HCT116 (cell line): ENCODE measurements around the gene BTBD9. TPM values are rescaled to one million over a fixed set of nuclear protein-coding genes. Genes with fewer than 3 reads are reported as not detected.

Source experiments
- ATAC-seq: fragments of 200-7000 bp; cut with Tn5 transposase; 2 replicates; pipeline ENCODE4 v1.9.1; 2020; ENCODE audit warnings: mild to moderate bottlenecking, moderate library complexity
- BruUV-seq: library from RNA; stranded (reverse); fragments of 400-500 nt; replicated peaks from 2 replicates; lab custom pipeline; 2021; lab: Mats Ljungman, UMichigan
- CTCF ChIA-PET: fragments of 300-600 bp; sonication (Branson Sonifier 250); formaldehyde crosslinking; loops from one replicate; lab custom pipeline; 2021; ENCODE audit warnings: antibody characterized with exemption; lab: Charles Lee
- POLR2A ChIA-PET: fragments of 300-600, 350-600 bp; sonication (Branson Sonifier 250); formaldehyde crosslinking; loops from one replicate; lab custom pipeline; 2021; ENCODE audit warnings: antibody characterized with exemption; lab: Charles Lee
- RAD21 ChIA-PET, 2 experiments: fragments of 300-600 bp; sonication (Branson Sonifier 250); formaldehyde crosslinking; loops; one replicate each; lab custom pipeline; 2023; ENCODE audit warnings: low total read pairs in 2 of 2; ENCODE audit not compliant: uncharacterized antibody in 2 of 2, unreplicated experiment in 2 of 2, low non-redundant PET in 1 of 2; lab: Charles Lee
- DNase-seq: peaks from one replicate; pipeline ENCODE4 v3.0.0-alpha.2; 2010; ENCODE audit warnings: low read depth, low spot score
- H2AFZ ChIP-seq: fragments of 200-600 bp; shearing (Covaris generic), sonication (generic); 2 replicates; pipeline ENCODE4 v1.6.1; 2017; ENCODE audit warnings: low read depth, mixed run types, mixed read lengths, antibody characterized with exemption, low read length; ENCODE audit not compliant: poor library complexity, severe bottlenecking
- H3K27ac ChIP-seq: 2 replicates; pipeline ENCODE4 v1.5.1; 2012; ENCODE audit warnings: low read depth, low read length
- H3K27me3 ChIP-seq: fragments of 200-600 bp; sonication (generic); 2 replicates; pipeline ENCODE4 v1.6.1; 2016; ENCODE audit warnings: mixed run types, low read length, mixed read lengths; ENCODE audit not compliant: insufficient read depth
- H3K36me3 ChIP-seq, 2 experiments: fragments of 200-500 bp in 1 of 2; fragments of 200-600 bp in 1 of 2; sonication (Bioruptor generic) in 1 of 2; sonication (generic) in 1 of 2; 2 replicates each; pipeline versions ENCODE4 v1.5.1 to v1.6.1; 2014 to 2016; ENCODE audit warnings: low read length in 2 of 2, inconsistent platforms in 1 of 2, mixed read lengths in 1 of 2, mixed run types in 1 of 2; ENCODE audit not compliant: insufficient read depth in 2 of 2, control insufficient read depth in 1 of 2
- H3K4me1 ChIP-seq, 2 experiments: fragments of 200-600 bp in 1 of 2; sonication (generic) in 1 of 2; 2 replicates each; pipeline versions ENCODE4 v1.5.1 to v1.6.1; 2012 to 2017; ENCODE audit warnings: low read length in 2 of 2, inconsistent platforms in 1 of 2, mild to moderate bottlenecking in 1 of 2, mixed read lengths in 1 of 2, mixed run types in 1 of 2, moderate library complexity in 1 of 2; ENCODE audit not compliant: insufficient read depth in 2 of 2, control insufficient read depth in 1 of 2
- H3K4me2 ChIP-seq: fragments of 200-600 bp; sonication (generic); 2 replicates; pipeline ENCODE4 v1.6.1; 2017; ENCODE audit warnings: mixed run types, low read length, mixed read lengths
- H3K4me3 ChIP-seq, 2 experiments: fragments of 200-600 bp in 1 of 2; sonication (generic) in 1 of 2; replicated peaks in 1 of 2; 2 replicates each; pipeline ENCODE4 v1.5.1; 2011 to 2016; ENCODE audit warnings: low read length in 2 of 2, control low read depth in 1 of 2, low read depth in 1 of 2, mild to moderate bottlenecking in 1 of 2, mixed read lengths in 1 of 2, mixed run types in 1 of 2
- H3K79me2 ChIP-seq: fragments of 200-600 bp; sonication (generic); 2 replicates; pipeline ENCODE4 v1.6.1; 2017; ENCODE audit warnings: mild to moderate bottlenecking, mixed run types, low read length, moderate library complexity, mixed read lengths; ENCODE audit not compliant: insufficient read depth
- H3K9ac ChIP-seq: fragments of 200-600 bp; sonication (generic); 2 replicates; pipeline ENCODE4 v1.6.1; 2016; ENCODE audit warnings: low read length, mixed read lengths
- H3K9me2 ChIP-seq: fragments of 200-600 bp; sonication (generic), shearing (Covaris generic); 2 replicates; pipeline ENCODE4 v1.6.1; 2017; ENCODE audit warnings: mixed run types, mild to moderate bottlenecking, moderate library complexity; ENCODE audit not compliant: insufficient read depth
- H3K9me3 ChIP-seq, 2 experiments: fragments of 200-500 bp in 1 of 2; fragments of 200-600 bp in 1 of 2; sonication (Bioruptor generic) in 1 of 2; sonication (generic) in 1 of 2; 2 replicates each; pipeline ENCODE4 v1.6.1; 2014 to 2017; ENCODE audit warnings: low read length in 2 of 2, mixed read lengths in 2 of 2, inconsistent platforms in 1 of 2, low read depth in 1 of 2, mild to moderate bottlenecking in 1 of 2, mixed run types in 1 of 2, moderate library complexity in 1 of 2; ENCODE audit not compliant: control insufficient read depth in 1 of 2, insufficient read depth in 1 of 2
- H4K20me1 ChIP-seq: fragments of 200-600 bp; sonication (generic), shearing (Covaris generic); 2 replicates; pipeline ENCODE4 v1.6.1; 2017; ENCODE audit warnings: mixed run types, mild to moderate bottlenecking, moderate library complexity; ENCODE audit not compliant: insufficient read depth
- ATF3 ChIP-seq: IDR thresholded peaks from 2 replicates; pipeline ENCODE4 v1.6.1; 2012
- CBX3 ChIP-seq: IDR thresholded peaks from 2 replicates; pipeline ENCODE4 v1.6.1; 2012; ENCODE audit warnings: low read depth
- CTCF ChIP-seq, 3 experiments: fragments of 200-600 bp in 1 of 3; sonication (generic) in 1 of 3; IDR thresholded peaks in 2 of 3; conservative IDR thresholded peaks in 1 of 3; 2 replicates each; pipeline ENCODE4 v1.5.1; 2012 to 2017; ENCODE audit warnings: low read depth in 2 of 3, low read length in 2 of 3, antibody characterized with exemption in 1 of 3, borderline replicate concordance in 1 of 3, control low read depth in 1 of 3, mild to moderate bottlenecking in 1 of 3, mixed read lengths in 1 of 3, mixed run types in 1 of 3, moderate library complexity in 1 of 3; ENCODE audit not compliant: insufficient read depth in 1 of 3
- EGR1 ChIP-seq: IDR thresholded peaks from 2 replicates; pipeline ENCODE4 v1.6.1; 2012; ENCODE audit warnings: low read depth
- EZH2 ChIP-seq: fragments of 200-600 bp; sonication (generic); IDR thresholded peaks from 2 replicates; pipeline ENCODE4 v1.6.1; 2017; ENCODE audit warnings: antibody characterized with exemption, mixed run types
- FOSL1 ChIP-seq: IDR thresholded peaks from 2 replicates; pipeline ENCODE4 v1.6.1; 2012; ENCODE audit warnings: low read depth
- POLR2A ChIP-seq: IDR thresholded peaks from 2 replicates; pipeline ENCODE4 v1.7.0; 2011; ENCODE audit warnings: borderline replicate concordance; ENCODE audit not compliant: insufficient read depth, insufficient read length; ENCODE audit errors: extremely low read depth
- RAD21 ChIP-seq: IDR thresholded peaks from 2 replicates; pipeline ENCODE4 v1.6.1; 2012; ENCODE audit warnings: low read depth, mild to moderate bottlenecking
- SP1 ChIP-seq: IDR thresholded peaks from 2 replicates; pipeline ENCODE4 v1.6.1; 2012; ENCODE audit warnings: low read depth
- SRF ChIP-seq: IDR thresholded peaks from 2 replicates; pipeline ENCODE4 v1.6.1; 2012; ENCODE audit warnings: low read depth
- TCF7L2 ChIP-seq: IDR thresholded peaks from 2 replicates; pipeline ENCODE4 v1.7.0; 2011; ENCODE audit warnings: borderline replicate concordance, inconsistent platforms; ENCODE audit not compliant: insufficient read depth, insufficient read length; ENCODE audit errors: extremely low read depth
- ZFX ChIP-seq: fragments of 450-650 bp; IDR thresholded peaks from 2 replicates; pipeline ENCODE4 v1.6.1; 2017
- ZNF274 ChIP-seq: fragments of 200-500 bp; sonication (Bioruptor generic); IDR thresholded peaks from 2 replicates; pipeline ENCODE4 v1.6.1; 2014; ENCODE audit warnings: mild to moderate bottlenecking, low read depth, low read length, inconsistent platforms
- intact Hi-C: fragments of 100-400 bp; cut with micrococcal nuclease; formaldehyde crosslinking; loops from 2 replicates; pipeline ENCODE4 v1.10.0; 2022
- total RNA-seq: library from RNA; stranded (reverse); gene quantifications from one replicate; pipeline ENCODE4 v1.2.1, GENCODE V29; 2021; ENCODE audit not compliant: unreplicated experiment
- TF ChIP-seq, protein P1 (sequence below): IDR thresholded peaks from 2 replicates; pipeline ENCODE4 v1.6.1; 2012
- TF ChIP-seq, protein P2 (sequence below): IDR thresholded peaks from 2 replicates; pipeline ENCODE4 v1.6.1; 2011; ENCODE audit warnings: mild to moderate bottlenecking, low read length, moderate library complexity; ENCODE audit not compliant: insufficient replicate concordance; ENCODE audit errors: extremely low read depth

Gene BTBD9
- total RNA-seq, 1 experiment from 2014 or later, result 10.9 TPM

DNA sequence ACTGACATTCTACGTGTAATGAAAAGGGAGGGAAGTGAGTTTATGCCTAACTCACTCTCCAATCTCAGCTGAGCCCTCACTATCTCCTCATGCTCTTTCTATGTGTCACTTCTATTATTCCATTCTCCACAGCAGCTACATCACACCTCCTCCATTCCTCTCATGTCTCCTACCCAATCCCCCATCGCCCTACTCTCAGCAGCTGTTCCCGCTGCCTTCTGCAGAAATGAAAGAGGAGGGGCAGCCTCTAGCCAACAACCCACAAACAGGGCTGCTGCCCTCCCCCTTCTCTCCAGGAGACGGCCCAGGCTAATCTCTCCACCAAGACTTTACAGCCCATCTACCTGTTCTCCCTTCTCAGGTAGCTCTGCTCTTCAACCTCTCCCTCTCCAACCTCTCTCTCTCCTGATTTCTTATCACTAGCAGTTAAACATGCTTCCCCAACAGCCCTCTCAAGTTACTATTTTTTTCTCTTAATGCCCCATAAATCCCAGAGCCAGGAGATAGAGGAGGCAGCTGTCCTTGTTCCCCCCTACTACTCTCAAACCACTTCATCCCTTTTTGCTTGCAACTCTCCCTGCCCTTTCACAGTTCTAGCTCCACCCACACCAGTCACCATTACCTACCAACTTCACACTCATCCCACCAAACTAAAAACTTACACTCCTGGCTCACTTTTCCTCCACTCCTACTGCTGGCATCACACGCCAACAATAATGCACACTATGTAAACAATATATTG, 136.5 kb downstream of the BTBD9 start:
- RAD21 ChIA-PET, result no interaction called here
- no peak for DNase-seq

More for the DNA sequence above, 136.5 kb downstream of the BTBD9 start:
- H3K4me1 ChIP-seq, result no peaks in the 10 kb centered on the region
- TF ChIP-seq EZH2 (no peak), SP1 (no peak), EGR1 (no peak), CTCF (IDR thresholded peaks at IDR 0.05 in 2 of 3, conservative IDR thresholded peaks at IDR 0.05 in 1 of 3; ENCODE audit: borderline replicate concordance in 1 of 3, insufficient read depth in 1 of 3, low read depth in 2 of 3, low read length in 2 of 3) (no peak), ZFX (no peak), RAD21 (no peak), CBX3 (no peak), TCF7L2 (no peak), ATF3 (no peak), SRF (no peak), FOSL1 (no peak), ZNF274 (no peak), POLR2A (no peak)
- TF ChIP-seq, protein P1, sequence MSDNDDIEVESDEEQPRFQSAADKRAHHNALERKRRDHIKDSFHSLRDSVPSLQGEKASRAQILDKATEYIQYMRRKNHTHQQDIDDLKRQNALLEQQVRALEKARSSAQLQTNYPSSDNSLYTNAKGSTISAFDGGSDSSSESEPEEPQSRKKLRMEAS, result no peak
- TF ChIP-seq, protein P2, sequence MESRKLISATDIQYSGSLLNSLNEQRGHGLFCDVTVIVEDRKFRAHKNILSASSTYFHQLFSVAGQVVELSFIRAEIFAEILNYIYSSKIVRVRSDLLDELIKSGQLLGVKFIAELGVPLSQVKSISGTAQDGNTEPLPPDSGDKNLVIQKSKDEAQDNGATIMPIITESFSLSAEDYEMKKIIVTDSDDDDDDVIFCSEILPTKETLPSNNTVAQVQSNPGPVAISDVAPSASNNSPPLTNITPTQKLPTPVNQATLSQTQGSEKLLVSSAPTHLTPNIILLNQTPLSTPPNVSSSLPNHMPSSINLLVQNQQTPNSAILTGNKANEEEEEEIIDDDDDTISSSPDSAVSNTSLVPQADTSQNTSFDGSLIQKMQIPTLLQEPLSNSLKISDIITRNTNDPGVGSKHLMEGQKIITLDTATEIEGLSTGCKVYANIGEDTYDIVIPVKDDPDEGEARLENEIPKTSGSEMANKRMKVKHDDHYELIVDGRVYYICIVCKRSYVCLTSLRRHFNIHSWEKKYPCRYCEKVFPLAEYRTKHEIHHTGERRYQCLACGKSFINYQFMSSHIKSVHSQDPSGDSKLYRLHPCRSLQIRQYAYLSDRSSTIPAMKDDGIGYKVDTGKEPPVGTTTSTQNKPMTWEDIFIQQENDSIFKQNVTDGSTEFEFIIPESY, result no peak
- POLR2A ChIA-PET, result no interaction called here
- ATAC-seq, result no peak
- no peak overlapping the region for H3K27ac ChIP-seq
- intact Hi-C loops, result no loop called here
- H3K79me2 ChIP-seq, result no peaks in the 10 kb centered on the region
- H3K36me3 ChIP-seq, result no peaks in the 10 kb centered on the region
- no peaks in the 10 kb centered on the region for H3K27me3 ChIP-seq
- H4K20me1 ChIP-seq, result 0 out of 2 replicates have a peak, but pooled peaks cover under 1% of the 10 kb centered on the region
- CTCF ChIA-PET, result interaction anchor here (0.7 kb wide), 1 partner anchor 9 kb away, joined by 3 read pairs; no protein-coding TSS in a partner anchor
- H3K4me3 ChIP-seq, result no peak overlapping the region
- H3K4me2 ChIP-seq, result no peak overlapping the region
- no TSS peak for BruUV-seq
- H3K9me2 ChIP-seq, result no peaks in the 10 kb centered on the region
- no peak overlapping the region for H3K9ac ChIP-seq
- H2AFZ ChIP-seq, result no peak overlapping the region
- H3K9me3 ChIP-seq, result no peaks in the 10 kb centered on the region
